Measurements from ENCODE around the gene KNTC1.

KNTC1 gene

DNA sequence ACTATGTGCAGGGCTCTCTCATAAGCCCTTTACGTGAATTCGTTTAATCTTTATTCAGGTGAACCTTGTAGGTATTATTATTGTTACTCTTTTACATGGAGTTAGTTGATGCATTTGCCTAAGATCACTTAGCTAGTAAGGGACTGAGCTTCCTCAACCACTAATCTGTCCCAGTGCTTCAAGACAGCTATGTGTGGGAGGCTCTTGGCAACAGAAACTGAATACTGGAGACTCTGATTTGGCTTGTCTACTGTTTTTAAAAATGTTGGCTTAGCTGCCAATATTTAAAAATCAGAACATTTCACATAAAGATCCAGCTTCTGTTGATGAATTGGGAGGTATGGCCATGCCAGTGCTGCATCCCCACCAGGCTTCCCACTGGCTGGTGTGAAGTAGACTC, 6.8 kb downstream of the KNTC1 start (continued):
- TF ChIP-seq ZBTB48 (tag by site-specific recombination; IDR thresholded peaks at IDR 0.05) (no peak), ZNF394 (tag by site-specific recombination; IDR thresholded peaks at IDR 0.05; ENCODE audit: borderline replicate concordance) (no peak)

DNA sequence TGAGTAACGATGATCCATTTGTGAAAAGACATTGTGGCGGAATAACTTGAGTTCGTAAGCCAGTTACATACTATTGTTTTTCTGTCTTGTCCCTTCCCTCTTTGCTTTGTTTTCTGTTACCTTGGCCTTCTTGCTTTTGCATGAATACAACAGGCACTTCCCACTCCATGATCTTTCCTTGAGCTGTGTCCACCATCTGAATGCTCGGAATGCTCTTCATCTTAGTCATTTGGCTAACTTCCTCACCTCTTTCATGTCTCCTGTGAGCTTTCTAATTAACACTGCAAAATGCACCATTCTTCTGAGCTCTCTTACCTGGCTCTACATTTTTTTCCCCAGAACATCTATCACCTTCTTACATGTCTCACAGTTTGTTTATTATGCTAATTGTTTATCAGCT, 10.0 kb downstream of the KNTC1 start:
- POLR2A ChIA-PET = interaction anchor here (0.6 kb wide), 2 partner anchors 10 to 100 kb away, joined by 3 read pairs; partner anchors contain the start of gene RSRC2

DNA sequence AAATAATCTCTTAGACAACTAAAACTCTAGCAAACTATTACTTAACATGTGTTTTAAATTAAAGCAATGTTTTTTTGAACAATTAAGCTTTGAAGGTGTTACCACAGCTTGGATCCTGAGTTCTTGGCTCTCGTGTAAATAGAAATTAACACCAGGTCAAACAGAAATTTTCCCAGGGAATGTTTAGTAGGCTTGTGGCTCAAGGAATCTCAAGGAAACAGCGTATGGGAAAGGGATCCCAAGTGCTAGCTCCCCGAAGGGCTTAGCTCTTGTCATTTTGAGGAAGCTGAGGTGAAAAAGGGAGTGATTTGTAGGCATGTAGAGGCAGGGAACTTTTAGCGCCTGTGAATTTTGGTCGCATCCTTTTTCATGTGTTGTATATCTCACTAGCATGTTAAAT, 11.4 kb downstream of the KNTC1 start:
- H3K4me1 ChIP-seq (ENCODE audit: control insufficient read depth, insufficient read depth, low read length) = no peaks in the 10 kb centered on the region
- ChIA-PET POLR2A (interaction anchor here (0.6 to 1.0 kb wide), 2 partner anchors 11 to 42 kb away, joined by 3 to 4 read pairs; no protein-coding TSS in a partner anchor), CTCF (no interaction called here)

More for the DNA sequence above, 10.0 kb downstream of the KNTC1 start:
- CTCF ChIA-PET = no interaction called here
- Histone ChIP-seq H3K4me1 (ENCODE audit: control insufficient read depth, insufficient read depth, low read length) (no peaks in the 10 kb centered on the region), H3K4me3 (ENCODE audit: low read depth, low read length) (no peak overlapping the region), H3K9me3 (ENCODE audit: control insufficient read depth, insufficient read depth, low read depth, low read length) (no peaks in the 10 kb centered on the region), H3K27ac (ENCODE audit: extremely low read depth, low read depth, low read length) (no peak overlapping the region), H3K36me3 (ENCODE audit: control insufficient read depth in 2 of 2, insufficient read depth in 1 of 2, low read length in 2 of 2) (peaks cover 68 to 84% of the 10 kb centered on the region in 2 experiments)
- TF ChIP-seq ZNF777 (tag by site-specific recombination; IDR thresholded peaks at IDR 0.05; ENCODE audit: borderline replicate concordance) = no peak
- no peak for TF ChIP-seq ZNF114 (tag by site-specific recombination; IDR thresholded peaks at IDR 0.05)
- no peak for TF ChIP-seq HOXD13 (CRISPR knock-in tag; IDR thresholded peaks at IDR 0.05; ENCODE audit: borderline replicate concordance)
- no peak for TF ChIP-seq IKZF3 (tag by site-specific recombination; IDR thresholded peaks at IDR 0.05)
- no peak for TF ChIP-seq TCF7L2 (IDR thresholded peaks at IDR 0.05; ENCODE audit: borderline replicate concordance, low read depth, low read length)

DNA sequence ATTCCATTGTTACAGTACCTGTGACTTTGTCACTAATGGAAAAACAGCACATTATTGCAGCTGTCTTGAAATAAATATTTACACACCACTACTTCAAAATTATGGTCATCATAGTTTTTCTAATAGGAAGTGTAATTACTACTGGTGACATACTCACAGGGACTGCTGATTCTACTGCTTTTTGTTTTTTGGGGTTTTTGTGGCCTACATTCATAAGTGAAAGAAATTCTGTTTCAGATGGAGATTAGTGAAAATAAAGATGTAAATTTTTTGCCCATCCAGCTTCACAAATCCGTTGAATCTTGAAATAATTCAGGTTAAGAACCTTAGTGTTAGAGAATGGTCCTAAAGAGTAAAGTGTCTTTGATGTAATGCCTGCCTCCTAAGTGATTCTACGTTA, 17.5 kb downstream of the KNTC1 start:
- H3K36me3 ChIP-seq (ENCODE audit: control insufficient read depth in 2 of 2, insufficient read depth in 1 of 2, low read length in 2 of 2) = peaks cover 81 to 82% of the 10 kb centered on the region in 2 experiments
- POLR2A ChIA-PET = no interaction called here
- TF ChIP-seq MEIS1 (CRISPR knock-in tag; IDR thresholded peaks at IDR 0.05; ENCODE audit: borderline replicate concordance) (no peak), ZNF585B (tag by site-specific recombination; IDR thresholded peaks at IDR 0.05) (no peak), ZNF16 (tag by site-specific recombination; IDR thresholded peaks at IDR 0.05; ENCODE audit: low read depth) (no peak), ZNF549 (tag by site-specific recombination; IDR thresholded peaks at IDR 0.05) (no peak), ZNF623 (tag by site-specific recombination; IDR thresholded peaks at IDR 0.05) (no peak), ZNF112 (tag by site-specific recombination; IDR thresholded peaks at IDR 0.05) (no peak), ZNF701 (tag by site-specific recombination; IDR thresholded peaks at IDR 0.05) (no peak), RBAK (tag by site-specific recombination; IDR thresholded peaks at IDR 0.05) (no peak), ZNF654 (tag by site-specific recombination; IDR thresholded peaks at IDR 0.05; ENCODE audit: low read depth) (no peak), ZNF214 (tag by site-specific recombination; IDR thresholded peaks at IDR 0.05; ENCODE audit: borderline replicate concordance) (no peak), ZNF530 (tag by site-specific recombination; IDR thresholded peaks at IDR 0.05; ENCODE audit: low read depth) (no peak), ZNF791 (tag by site-specific recombination; IDR thresholded peaks at IDR 0.05) (no peak), ZNF658 (tag by site-specific recombination; IDR thresholded peaks at IDR 0.05) (no peak), ZEB2 (tag by site-specific recombination; IDR thresholded peaks at IDR 0.05) (no peak), KLF9 (tag by site-specific recombination; IDR thresholded peaks at IDR 0.05; ENCODE audit: low read depth) (no peak), ZNF596 (tag by site-specific recombination; IDR thresholded peaks at IDR 0.05) (no peak)
- TF ChIP-seq, protein P1, sequence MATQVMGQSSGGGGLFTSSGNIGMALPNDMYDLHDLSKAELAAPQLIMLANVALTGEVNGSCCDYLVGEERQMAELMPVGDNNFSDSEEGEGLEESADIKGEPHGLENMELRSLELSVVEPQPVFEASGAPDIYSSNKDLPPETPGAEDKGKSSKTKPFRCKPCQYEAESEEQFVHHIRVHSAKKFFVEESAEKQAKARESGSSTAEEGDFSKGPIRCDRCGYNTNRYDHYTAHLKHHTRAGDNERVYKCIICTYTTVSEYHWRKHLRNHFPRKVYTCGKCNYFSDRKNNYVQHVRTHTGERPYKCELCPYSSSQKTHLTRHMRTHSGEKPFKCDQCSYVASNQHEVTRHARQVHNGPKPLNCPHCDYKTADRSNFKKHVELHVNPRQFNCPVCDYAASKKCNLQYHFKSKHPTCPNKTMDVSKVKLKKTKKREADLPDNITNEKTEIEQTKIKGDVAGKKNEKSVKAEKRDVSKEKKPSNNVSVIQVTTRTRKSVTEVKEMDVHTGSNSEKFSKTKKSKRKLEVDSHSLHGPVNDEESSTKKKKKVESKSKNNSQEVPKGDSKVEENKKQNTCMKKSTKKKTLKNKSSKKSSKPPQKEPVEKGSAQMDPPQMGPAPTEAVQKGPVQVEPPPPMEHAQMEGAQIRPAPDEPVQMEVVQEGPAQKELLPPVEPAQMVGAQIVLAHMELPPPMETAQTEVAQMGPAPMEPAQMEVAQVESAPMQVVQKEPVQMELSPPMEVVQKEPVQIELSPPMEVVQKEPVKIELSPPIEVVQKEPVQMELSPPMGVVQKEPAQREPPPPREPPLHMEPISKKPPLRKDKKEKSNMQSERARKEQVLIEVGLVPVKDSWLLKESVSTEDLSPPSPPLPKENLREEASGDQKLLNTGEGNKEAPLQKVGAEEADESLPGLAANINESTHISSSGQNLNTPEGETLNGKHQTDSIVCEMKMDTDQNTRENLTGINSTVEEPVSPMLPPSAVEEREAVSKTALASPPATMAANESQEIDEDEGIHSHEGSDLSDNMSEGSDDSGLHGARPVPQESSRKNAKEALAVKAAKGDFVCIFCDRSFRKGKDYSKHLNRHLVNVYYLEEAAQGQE (tag by site-specific recombination; IDR thresholded peaks at IDR 0.05) = no peak
- TF ChIP-seq, protein P2, sequence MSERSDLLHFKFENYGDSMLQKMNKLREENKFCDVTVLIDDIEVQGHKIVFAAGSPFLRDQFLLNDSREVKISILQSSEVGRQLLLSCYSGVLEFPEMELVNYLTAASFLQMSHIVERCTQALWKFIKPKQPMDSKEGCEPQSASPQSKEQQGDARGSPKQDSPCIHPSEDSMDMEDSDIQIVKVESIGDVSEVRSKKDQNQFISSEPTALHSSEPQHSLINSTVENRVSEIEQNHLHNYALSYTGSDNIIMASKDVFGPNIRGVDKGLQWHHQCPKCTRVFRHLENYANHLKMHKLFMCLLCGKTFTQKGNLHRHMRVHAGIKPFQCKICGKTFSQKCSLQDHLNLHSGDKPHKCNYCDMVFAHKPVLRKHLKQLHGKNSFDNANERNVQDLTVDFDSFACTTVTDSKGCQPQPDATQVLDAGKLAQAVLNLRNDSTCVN (tag by site-specific recombination; optimal IDR thresholded peaks at IDR 0.05) = no peak

More for the DNA sequence above, 11.4 kb downstream of the KNTC1 start:
- no peak overlapping the region for H3K27ac ChIP-seq (ENCODE audit: extremely low read depth, low read depth, low read length)
- no peak overlapping the region for H3K4me3 ChIP-seq (ENCODE audit: low read depth, low read length)
- TF ChIP-seq ZNF596 (tag by site-specific recombination; IDR thresholded peaks at IDR 0.05) = no peak
- TF ChIP-seq ZNF473 (tag by site-specific recombination; IDR thresholded peaks at IDR 0.05) = no peak
- TF ChIP-seq MYNN (tag by site-specific recombination; IDR thresholded peaks at IDR 0.05; ENCODE audit: borderline replicate concordance) = no peak
- TF ChIP-seq ZFP69B (tag by site-specific recombination; IDR thresholded peaks at IDR 0.05) = no peak
- TF ChIP-seq SCRT1 (tag by site-specific recombination; IDR thresholded peaks at IDR 0.05; ENCODE audit: borderline replicate concordance) = no peak
- TF ChIP-seq FEZF1 (tag by site-specific recombination; IDR thresholded peaks at IDR 0.05) = no peak
- no peak for TF ChIP-seq ZNF624 (tag by site-specific recombination; IDR thresholded peaks at IDR 0.05)
- no peak for TF ChIP-seq ZSCAN30 (tag by site-specific recombination; IDR thresholded peaks at IDR 0.05)
- TF ChIP-seq ZNF433 (tag by site-specific recombination; IDR thresholded peaks at IDR 0.05; ENCODE audit: low read depth) = no peak
- no peak for TF ChIP-seq ZNF623 (tag by site-specific recombination; IDR thresholded peaks at IDR 0.05)
- TF ChIP-seq ZFP41 (tag by site-specific recombination; IDR thresholded peaks at IDR 0.05; ENCODE audit: borderline replicate concordance) = no peak
- peaks cover 68 to 82% of the 10 kb centered on the region in 2 experiments for H3K36me3 ChIP-seq (ENCODE audit: control insufficient read depth in 2 of 2, insufficient read depth in 1 of 2, low read length in 2 of 2)
- no peaks in the 10 kb centered on the region for H3K9me3 ChIP-seq (ENCODE audit: control insufficient read depth, insufficient read depth, low read depth, low read length)

More for the DNA sequence above, 17.5 kb downstream of the KNTC1 start:
- CTCF ChIA-PET = no interaction called here
- Histone ChIP-seq H3K4me3 (ENCODE audit: low read depth, low read length) (no peak overlapping the region), H3K27ac (ENCODE audit: extremely low read depth, low read depth, low read length) (no peak overlapping the region), H3K9me3 (ENCODE audit: control insufficient read depth, insufficient read depth, low read depth, low read length) (no peaks in the 10 kb centered on the region), H3K4me1 (ENCODE audit: control insufficient read depth, insufficient read depth, low read length) (no peaks in the 10 kb centered on the region)
